ENCODE results near the gene LRRC71.

The LRRC71 gene

DNA sequence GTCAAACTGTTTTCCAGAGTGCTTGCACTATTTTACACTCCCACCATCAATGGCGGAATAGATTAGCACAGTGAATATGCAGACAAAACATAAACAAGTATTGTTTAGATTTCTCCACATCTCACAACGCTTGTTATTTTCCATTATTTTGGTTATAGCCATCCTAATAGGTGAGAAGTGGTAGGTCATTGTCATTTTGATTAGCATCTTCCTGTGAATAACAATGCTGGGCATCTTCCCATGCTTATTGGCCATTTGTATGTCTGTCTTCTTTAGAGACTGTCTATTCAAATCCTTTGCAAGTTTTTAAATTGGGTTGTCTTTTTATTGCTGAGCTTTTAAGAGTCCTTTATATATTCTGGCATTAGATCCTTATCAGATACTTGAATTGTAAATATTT is 54.7 kb downstream of the LRRC71 start:
- no peak for ATAC-seq
- TF ChIP-seq POU6F1 (CRISPR knock-in tag; IDR thresholded peaks at IDR 0.05; ENCODE audit: borderline replicate concordance, low read depth) = no peak
- no peak for TF ChIP-seq ZNF8 (CRISPR knock-in tag; IDR thresholded peaks at IDR 0.05)
- TF ChIP-seq PATZ1 (CRISPR knock-in tag; IDR thresholded peaks at IDR 0.05; ENCODE audit: borderline replicate concordance) = no peak
- no peak for TF ChIP-seq TCF4 (CRISPR knock-in tag; IDR thresholded peaks at IDR 0.05; ENCODE audit: borderline replicate concordance)
- no peak for TF ChIP-seq ESRRG (CRISPR knock-in tag; IDR thresholded peaks at IDR 0.05)
- no peak for TF ChIP-seq TOX (CRISPR knock-in tag; IDR thresholded peaks at IDR 0.05; ENCODE audit: borderline replicate concordance)
- TF ChIP-seq, protein P1, sequence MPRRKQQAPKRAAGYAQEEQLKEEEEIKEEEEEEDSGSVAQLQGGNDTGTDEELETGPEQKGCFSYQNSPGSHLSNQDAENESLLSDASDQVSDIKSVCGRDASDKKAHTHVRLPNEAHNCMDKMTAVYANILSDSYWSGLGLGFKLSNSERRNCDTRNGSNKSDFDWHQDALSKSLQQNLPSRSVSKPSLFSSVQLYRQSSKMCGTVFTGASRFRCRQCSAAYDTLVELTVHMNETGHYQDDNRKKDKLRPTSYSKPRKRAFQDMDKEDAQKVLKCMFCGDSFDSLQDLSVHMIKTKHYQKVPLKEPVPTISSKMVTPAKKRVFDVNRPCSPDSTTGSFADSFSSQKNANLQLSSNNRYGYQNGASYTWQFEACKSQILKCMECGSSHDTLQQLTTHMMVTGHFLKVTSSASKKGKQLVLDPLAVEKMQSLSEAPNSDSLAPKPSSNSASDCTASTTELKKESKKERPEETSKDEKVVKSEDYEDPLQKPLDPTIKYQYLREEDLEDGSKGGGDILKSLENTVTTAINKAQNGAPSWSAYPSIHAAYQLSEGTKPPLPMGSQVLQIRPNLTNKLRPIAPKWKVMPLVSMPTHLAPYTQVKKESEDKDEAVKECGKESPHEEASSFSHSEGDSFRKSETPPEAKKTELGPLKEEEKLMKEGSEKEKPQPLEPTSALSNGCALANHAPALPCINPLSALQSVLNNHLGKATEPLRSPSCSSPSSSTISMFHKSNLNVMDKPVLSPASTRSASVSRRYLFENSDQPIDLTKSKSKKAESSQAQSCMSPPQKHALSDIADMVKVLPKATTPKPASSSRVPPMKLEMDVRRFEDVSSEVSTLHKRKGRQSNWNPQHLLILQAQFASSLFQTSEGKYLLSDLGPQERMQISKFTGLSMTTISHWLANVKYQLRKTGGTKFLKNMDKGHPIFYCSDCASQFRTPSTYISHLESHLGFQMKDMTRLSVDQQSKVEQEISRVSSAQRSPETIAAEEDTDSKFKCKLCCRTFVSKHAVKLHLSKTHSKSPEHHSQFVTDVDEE (CRISPR knock-in tag; IDR thresholded peaks at IDR 0.05) = no peak
- TF ChIP-seq ZNF70 (CRISPR knock-in tag; IDR thresholded peaks at IDR 0.05) = no peak
- TF ChIP-seq, protein P2, sequence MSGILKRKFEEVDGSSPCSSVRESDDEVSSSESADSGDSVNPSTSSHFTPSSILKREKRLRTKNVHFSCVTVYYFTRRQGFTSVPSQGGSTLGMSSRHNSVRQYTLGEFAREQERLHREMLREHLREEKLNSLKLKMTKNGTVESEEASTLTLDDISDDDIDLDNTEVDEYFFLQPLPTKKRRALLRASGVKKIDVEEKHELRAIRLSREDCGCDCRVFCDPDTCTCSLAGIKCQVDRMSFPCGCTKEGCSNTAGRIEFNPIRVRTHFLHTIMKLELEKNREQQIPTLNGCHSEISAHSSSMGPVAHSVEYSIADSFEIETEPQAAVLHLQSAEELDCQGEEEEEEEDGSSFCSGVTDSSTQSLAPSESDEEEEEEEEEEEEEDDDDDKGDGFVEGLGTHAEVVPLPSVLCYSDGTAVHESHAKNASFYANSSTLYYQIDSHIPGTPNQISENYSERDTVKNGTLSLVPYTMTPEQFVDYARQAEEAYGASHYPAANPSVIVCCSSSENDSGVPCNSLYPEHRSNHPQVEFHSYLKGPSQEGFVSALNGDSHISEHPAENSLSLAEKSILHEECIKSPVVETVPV (CRISPR knock-in tag; IDR thresholded peaks at IDR 0.05) = no peak
- TF ChIP-seq ZC3H10 (CRISPR knock-in tag; IDR thresholded peaks at IDR 0.05) = no peak
- TF ChIP-seq ZFP30 (CRISPR knock-in tag; IDR thresholded peaks at IDR 0.05) = no peak
- TF ChIP-seq CSDC2 (CRISPR knock-in tag; IDR thresholded peaks at IDR 0.05) = no peak
- TF ChIP-seq CREB5 (CRISPR knock-in tag; IDR thresholded peaks at IDR 0.05; ENCODE audit: low read depth) = no peak
- no peak for TF ChIP-seq ZFP3 (CRISPR knock-in tag; IDR thresholded peaks at IDR 0.05)
- no peak for TF ChIP-seq BACH2 (CRISPR knock-in tag; IDR thresholded peaks at IDR 0.05; ENCODE audit: borderline replicate concordance)
- TF ChIP-seq ZNF565 (CRISPR knock-in tag; conservative IDR thresholded peaks at IDR 0.05; ENCODE audit: low read depth) = no peak
- TF ChIP-seq ARNTL (CRISPR knock-in tag; IDR thresholded peaks at IDR 0.05; ENCODE audit: borderline replicate concordance, low read depth) = no peak
- no peak for TF ChIP-seq ISL1 (CRISPR knock-in tag; IDR thresholded peaks at IDR 0.05)
- TF ChIP-seq SNAI2 (CRISPR knock-in tag; IDR thresholded peaks at IDR 0.05) = no peak
- no peak for TF ChIP-seq OSR1 (CRISPR knock-in tag; IDR thresholded peaks at IDR 0.05)

- no peak for ATAC-seq
- TF ChIP-seq ESRRG (CRISPR knock-in tag; IDR thresholded peaks at IDR 0.05) (no peak), ZNF70 (CRISPR knock-in tag; IDR thresholded peaks at IDR 0.05) (no peak), TCF4 (CRISPR knock-in tag; IDR thresholded peaks at IDR 0.05; ENCODE audit: borderline replicate concordance) (no peak), ZC3H10 (CRISPR knock-in tag; IDR thresholded peaks at IDR 0.05) (no peak), ZNF565 (CRISPR knock-in tag; conservative IDR thresholded peaks at IDR 0.05; ENCODE audit: low read depth) (no peak), ISL1 (CRISPR knock-in tag; IDR thresholded peaks at IDR 0.05) (no peak), BACH2 (CRISPR knock-in tag; IDR thresholded peaks at IDR 0.05; ENCODE audit: borderline replicate concordance) (no peak), TOX (CRISPR knock-in tag; IDR thresholded peaks at IDR 0.05; ENCODE audit: borderline replicate concordance) (no peak)
Measured at GRCh38 chr1:156980551-156980950, 60.1 kb downstream of the LRRC71 start.

Measured in SK-N-SH treated with all-trans-retinoic acid at 6 μM for 48 hours (cell line).